HL-60 (cell line): ENCODE data around the gene IGSF23.

Experiments
- CTCF ChIP-seq: IDR thresholded peaks from one replicate; pipeline ENCODE4 v1.5.1; 2011; ENCODE audit warnings: low read length, control low read depth, inconsistent platforms; ENCODE audit not compliant: insufficient read depth
- REST ChIP-seq: IDR thresholded peaks from 2 replicates; pipeline ENCODE4 v1.6.1; 2012; ENCODE audit warnings: low read depth; ENCODE audit not compliant: insufficient replicate concordance

- TF ChIP-seq CTCF (no peak), REST (no peak)
Measured at GRCh38 chr19:44598880-44599279, 14.5 kb upstream of the IGSF23 start.
